Subcutaneous adipose tissue (tissue), 4 donors: Measurements from ENCODE around the gene DBX1. TPM values are rescaled to one million over a fixed set of nuclear protein-coding genes. Genes with fewer than 3 reads are reported as not detected.

Experiments used
- total RNA-seq, 4 donors: library from RNA; depleted of rRNA; stranded (reverse); fragments of >200 nt; gene quantifications; one replicate each; pipeline ENCODE4 v1.1.0, GENCODE V29; 2016
- TF ChIP-seq, protein P1 (sequence below): fragments of 450-650 bp; IDR thresholded peaks from one replicate; pipeline ENCODE4 v1.5.1; 2016; ENCODE audit warnings: low read depth, mild to moderate bottlenecking, control low read depth, antibody characterized with exemption, moderate library complexity

DBX1 gene
- total RNA-seq, 4 donors from 2014 or later, result not detected

DNA sequence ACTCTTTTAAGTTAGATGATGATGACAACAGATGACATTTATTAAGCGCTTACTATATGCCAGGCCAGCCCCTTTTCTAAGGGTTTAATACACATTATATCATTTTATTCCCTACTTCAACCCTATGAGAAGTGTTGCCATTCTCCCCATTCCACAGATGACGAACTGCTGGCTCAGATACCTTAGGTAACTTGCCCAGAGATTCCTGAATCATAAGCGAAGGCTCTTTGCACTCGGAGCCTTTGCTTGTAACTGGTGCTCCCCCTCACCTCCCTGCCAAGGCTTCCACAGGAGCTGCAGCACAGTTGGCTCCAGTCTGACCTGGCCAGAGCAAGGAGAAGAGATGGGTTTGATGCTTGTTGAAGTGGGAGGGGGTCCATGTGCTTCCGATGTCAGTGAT lies 43.0 kb downstream of the DBX1 start:
- TF ChIP-seq, protein P1, sequence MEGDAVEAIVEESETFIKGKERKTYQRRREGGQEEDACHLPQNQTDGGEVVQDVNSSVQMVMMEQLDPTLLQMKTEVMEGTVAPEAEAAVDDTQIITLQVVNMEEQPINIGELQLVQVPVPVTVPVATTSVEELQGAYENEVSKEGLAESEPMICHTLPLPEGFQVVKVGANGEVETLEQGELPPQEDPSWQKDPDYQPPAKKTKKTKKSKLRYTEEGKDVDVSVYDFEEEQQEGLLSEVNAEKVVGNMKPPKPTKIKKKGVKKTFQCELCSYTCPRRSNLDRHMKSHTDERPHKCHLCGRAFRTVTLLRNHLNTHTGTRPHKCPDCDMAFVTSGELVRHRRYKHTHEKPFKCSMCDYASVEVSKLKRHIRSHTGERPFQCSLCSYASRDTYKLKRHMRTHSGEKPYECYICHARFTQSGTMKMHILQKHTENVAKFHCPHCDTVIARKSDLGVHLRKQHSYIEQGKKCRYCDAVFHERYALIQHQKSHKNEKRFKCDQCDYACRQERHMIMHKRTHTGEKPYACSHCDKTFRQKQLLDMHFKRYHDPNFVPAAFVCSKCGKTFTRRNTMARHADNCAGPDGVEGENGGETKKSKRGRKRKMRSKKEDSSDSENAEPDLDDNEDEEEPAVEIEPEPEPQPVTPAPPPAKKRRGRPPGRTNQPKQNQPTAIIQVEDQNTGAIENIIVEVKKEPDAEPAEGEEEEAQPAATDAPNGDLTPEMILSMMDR, result no peak

DNA sequence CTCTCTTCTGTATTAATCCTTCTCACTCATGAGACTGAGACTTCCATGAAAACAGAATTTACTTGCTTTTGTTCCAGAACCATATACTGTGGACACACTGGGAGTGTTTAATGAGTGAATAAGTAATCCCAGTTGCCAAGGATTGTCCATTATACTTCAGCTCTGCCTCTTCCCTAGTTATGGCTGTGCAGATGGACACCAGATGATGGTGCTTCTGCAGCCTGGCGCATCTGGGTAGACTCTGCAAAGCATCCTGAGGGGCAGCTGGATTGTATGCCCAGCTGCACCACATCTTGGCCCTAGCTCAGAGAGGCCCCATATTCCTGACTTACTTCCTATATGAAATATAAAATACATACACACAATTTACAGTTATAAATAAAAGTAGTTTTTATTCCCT lies 43.5 kb downstream of the DBX1 start:
- TF ChIP-seq, protein P1, result no peak

DNA sequence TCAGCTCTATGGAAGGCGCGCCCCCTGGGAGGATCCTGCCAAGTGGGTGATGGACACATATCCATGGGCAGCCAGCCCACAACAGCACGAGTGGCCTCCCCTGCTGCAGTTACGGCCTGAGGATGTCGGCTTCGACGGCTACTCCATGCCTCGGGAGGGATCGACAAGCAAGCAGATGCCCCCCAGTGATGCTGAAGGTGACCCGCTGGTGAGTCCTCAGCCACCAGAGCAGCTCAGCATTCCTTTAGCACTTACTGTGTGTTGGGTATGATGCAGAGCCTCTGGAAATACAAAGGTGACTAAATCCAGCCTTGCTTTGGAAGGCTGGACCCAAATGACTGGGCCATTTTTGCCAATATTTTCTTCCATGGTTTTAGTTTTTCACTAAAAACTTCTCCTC lies 45.7 kb downstream of the DBX1 start:
- TF ChIP-seq, protein P1, result no peak

DNA sequence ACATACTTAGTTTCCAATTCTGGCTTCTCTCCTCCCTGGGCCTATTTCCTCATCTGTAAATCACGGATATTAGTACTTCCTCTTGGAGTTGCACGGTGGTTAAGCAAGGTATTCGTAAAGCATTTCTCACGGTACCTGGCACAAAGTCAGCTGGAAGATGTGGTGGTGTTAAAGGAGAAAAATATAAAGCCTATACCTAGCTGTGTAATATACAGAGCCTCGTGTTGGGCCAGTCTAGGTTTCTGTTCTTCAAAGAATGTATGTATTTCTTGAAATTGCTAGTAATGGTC lies 47.2 kb downstream of the DBX1 start:
- TF ChIP-seq, protein P1, result no peak

DNA sequence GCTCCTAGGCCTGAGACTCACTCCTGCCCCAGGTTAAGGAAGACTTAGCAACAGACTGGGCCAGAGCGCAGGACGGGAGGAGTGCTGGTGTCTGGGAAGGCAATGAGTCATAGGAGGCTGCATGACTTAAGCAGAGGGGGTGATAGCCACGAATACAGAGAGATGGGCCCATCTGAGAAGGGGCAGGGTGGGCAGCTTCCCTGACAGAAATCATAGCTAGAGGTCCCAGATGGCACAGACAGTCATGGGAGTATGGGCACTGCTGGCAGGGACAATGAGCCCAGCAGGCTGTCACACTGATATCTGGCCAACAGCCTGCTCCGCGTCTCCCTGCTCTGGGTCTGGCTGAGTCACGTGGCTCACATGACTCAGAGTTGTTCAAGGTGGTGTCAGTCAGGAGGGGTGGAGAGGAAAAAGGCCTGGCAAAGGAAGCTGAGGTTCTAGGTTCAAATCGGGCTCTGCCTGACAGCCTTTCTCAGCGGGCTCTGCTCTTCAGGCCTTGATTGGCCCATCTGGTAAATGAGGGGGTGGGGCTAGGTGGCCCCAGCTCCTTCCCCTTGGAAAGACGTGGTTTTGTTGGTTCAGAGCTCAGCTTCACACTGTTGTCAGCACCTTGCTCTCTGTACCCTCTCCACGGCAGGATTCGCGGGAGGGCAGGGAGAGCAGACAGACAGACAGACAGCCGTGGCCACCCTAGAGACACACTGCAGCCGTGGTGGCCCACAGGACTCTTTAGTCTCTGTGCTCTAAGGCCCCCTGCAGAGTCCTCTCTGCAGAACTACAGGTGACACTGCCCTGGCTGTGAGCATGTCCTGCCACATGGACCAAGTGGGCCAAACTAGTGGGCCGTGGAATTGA lies 47.8 kb downstream of the DBX1 start:
- TF ChIP-seq, protein P1, result no peak

DNA sequence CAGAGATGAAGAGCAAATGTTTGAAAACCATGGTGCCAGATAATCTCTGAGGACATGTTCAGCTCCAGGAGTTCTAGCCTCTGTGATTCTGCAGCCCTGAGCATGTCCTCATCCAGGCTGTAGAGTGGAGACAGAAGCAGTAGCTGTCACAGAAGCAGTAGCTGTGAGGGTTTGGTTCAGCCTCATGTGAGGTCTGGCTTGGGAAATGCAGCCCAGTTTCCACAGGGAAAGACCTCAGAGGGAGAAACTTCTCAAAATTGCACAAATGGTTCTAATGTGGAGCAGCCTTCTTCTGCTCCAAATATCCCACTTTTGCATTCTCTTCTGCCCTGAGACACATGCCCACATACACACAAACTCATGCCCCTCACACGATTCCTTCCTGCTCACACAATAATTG lies 48.4 kb downstream of the DBX1 start:
- TF ChIP-seq, protein P1, result no peak

DNA sequence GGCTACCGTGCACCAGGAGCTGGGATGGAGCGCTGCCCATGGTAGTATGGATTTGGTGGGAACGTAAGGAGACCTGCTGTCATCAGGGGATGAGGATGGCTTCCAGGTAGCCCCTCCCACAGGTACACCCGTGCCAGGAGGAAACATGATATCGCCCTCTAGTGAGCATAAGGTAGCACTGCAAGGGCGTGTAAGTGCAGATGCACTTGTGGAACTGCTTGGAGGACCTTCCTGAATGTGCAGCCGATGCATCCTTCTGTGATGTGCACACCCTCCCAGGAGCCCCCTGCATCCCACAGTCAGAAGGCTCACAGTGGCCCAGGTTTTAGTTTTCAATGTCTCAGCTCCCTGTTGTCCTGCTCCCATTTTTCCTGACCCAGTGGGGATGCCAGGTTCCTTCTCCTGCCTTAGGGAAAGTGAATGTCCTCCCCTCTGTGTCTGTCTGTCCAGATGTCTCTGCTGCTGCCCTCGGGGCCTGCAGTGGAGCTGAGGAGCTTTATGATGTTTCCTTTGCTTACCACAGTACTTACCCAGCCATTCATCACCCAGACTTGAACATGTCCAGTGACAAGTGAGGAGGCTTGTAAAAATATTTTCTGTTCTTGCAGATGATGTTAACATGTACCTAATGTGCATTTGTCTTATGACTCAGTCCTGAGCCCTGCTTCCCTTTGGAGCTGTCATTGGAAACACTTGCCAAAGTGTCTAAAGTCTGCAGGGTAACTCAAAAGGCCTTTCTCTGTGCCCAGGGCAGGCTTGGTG lies 49.2 kb downstream of the DBX1 start:
- TF ChIP-seq, protein P1, result no peak
